Neuronal stem cell (in vitro differentiated cells): ENCODE results near the gene CD99.
"Not testable (repeated sequence)": the region's sequence is repeated elsewhere in the genome, so short reads cannot be mapped to it uniquely, and the experiment has no call there.

Experiments
- DNase-seq: peaks from one replicate; pipeline ENCODE4 v3.0.0-alpha.2; 2013; ENCODE audit warnings: low spot score
- H2AFZ ChIP-seq: one replicate; pipeline ENCODE4 v1.6.1; 2013; ENCODE audit warnings: mild to moderate bottlenecking, low read length, inconsistent platforms
- H2AK5ac ChIP-seq: 2 replicates; pipeline ENCODE4 v1.6.1; 2013; ENCODE audit warnings: low read depth, mild to moderate bottlenecking, inconsistent platforms, low read length, moderate library complexity, mixed read lengths
- H2BK120ac ChIP-seq: 2 replicates; pipeline ENCODE4 v1.6.1; 2013; ENCODE audit warnings: low read depth, mild to moderate bottlenecking, inconsistent platforms, low read length, moderate library complexity, mixed read lengths
- H2BK12ac ChIP-seq: one replicate; pipeline ENCODE4 v1.6.1; 2013; ENCODE audit warnings: low read length, inconsistent platforms
- H2BK15ac ChIP-seq: 2 replicates; pipeline ENCODE4 v1.6.1; 2013; ENCODE audit warnings: mild to moderate bottlenecking, low read length, inconsistent platforms, mixed read lengths
- H2BK5ac ChIP-seq: one replicate; pipeline ENCODE4 v1.6.1; 2013; ENCODE audit warnings: inconsistent platforms, mild to moderate bottlenecking, low read length, moderate library complexity
- H3K14ac ChIP-seq: one replicate; pipeline ENCODE4 v1.6.1; 2013; ENCODE audit warnings: low read length, inconsistent platforms
- H3K18ac ChIP-seq: 2 replicates; pipeline ENCODE4 v1.6.1; 2013; ENCODE audit warnings: low read length, inconsistent platforms
- H3K23ac ChIP-seq: 2 replicates; pipeline ENCODE4 v1.6.1; 2013; ENCODE audit warnings: low read depth, mild to moderate bottlenecking, mixed read lengths, low read length, inconsistent platforms; ENCODE audit not compliant: poor library complexity
- H3K27ac ChIP-seq: replicated peaks from 3 replicates; pipeline ENCODE4 v1.5.1; 2013; ENCODE audit warnings: low read length, inconsistent platforms
- H3K27me3 ChIP-seq, 3 experiments: 2 replicates each; pipeline ENCODE4 v1.6.1; 2013; ENCODE audit warnings: low read length in 3 of 3, mild to moderate bottlenecking in 2 of 3, inconsistent platforms in 1 of 3, low read depth in 1 of 3, mixed read lengths in 1 of 3, moderate library complexity in 1 of 3; ENCODE audit not compliant: control insufficient read depth in 3 of 3, insufficient read depth in 3 of 3
- H3K36me3 ChIP-seq, 2 donors: replicated peaks in 1 of 2; 2 replicates each; pipeline ENCODE4 v1.6.1; 2013; ENCODE audit warnings: low read length in 2 of 2; ENCODE audit not compliant: control insufficient read depth in 2 of 2, insufficient read depth in 2 of 2
- H3K4ac ChIP-seq: 2 replicates; pipeline ENCODE4 v1.6.1; 2013; ENCODE audit warnings: inconsistent platforms, mild to moderate bottlenecking, low read length, moderate library complexity
- H3K4me1 ChIP-seq, 2 donors: 1 replicate in 1 of 2; 2 replicates in 1 of 2; pipeline ENCODE4 v1.6.1; 2013; ENCODE audit warnings: low read length in 2 of 2, low read depth in 1 of 2; ENCODE audit not compliant: control insufficient read depth in 2 of 2, insufficient read depth in 1 of 2
- H3K4me2 ChIP-seq: one replicate; pipeline ENCODE4 v1.6.1; 2013; ENCODE audit warnings: mild to moderate bottlenecking, low read length, inconsistent platforms; ENCODE audit not compliant: insufficient read depth, poor library complexity, severe bottlenecking
- H3K4me3 ChIP-seq, 2 donors: 2 replicates each; pipeline ENCODE4 v1.5.1; 2013; ENCODE audit warnings: low read length in 2 of 2, mild to moderate bottlenecking in 2 of 2, inconsistent platforms in 1 of 2, moderate library complexity in 1 of 2
- H3K79me1 ChIP-seq: one replicate; pipeline ENCODE4 v1.6.1; 2013; ENCODE audit warnings: low read depth, mild to moderate bottlenecking, inconsistent platforms, low read length, moderate library complexity
- H3K9ac ChIP-seq: one replicate; pipeline ENCODE4 v1.6.1; 2013; ENCODE audit warnings: mild to moderate bottlenecking, low read depth, low read length, inconsistent platforms; ENCODE audit not compliant: poor library complexity
- H3K9me3 ChIP-seq, 2 donors: replicated peaks in 1 of 2; 2 replicates each; pipeline versions ENCODE3 to v1.6.1; 2013; ENCODE audit warnings: low read length in 2 of 2, mild to moderate bottlenecking in 2 of 2, inconsistent platforms in 1 of 2, low read depth in 1 of 2, mixed read lengths in 1 of 2, moderate library complexity in 1 of 2; ENCODE audit not compliant: control insufficient read depth in 2 of 2, insufficient read depth in 1 of 2
- H4K8ac ChIP-seq: one replicate; pipeline ENCODE4 v1.6.1; 2013; ENCODE audit warnings: low read depth, mild to moderate bottlenecking, inconsistent platforms, low read length, moderate library complexity
- H4K91ac ChIP-seq: one replicate; pipeline ENCODE4 v1.6.1; 2013; ENCODE audit warnings: low read length, low read depth, mild to moderate bottlenecking, inconsistent platforms; ENCODE audit not compliant: poor library complexity
- WGBS, 2 donors: extraction: QIAGEN DNeasy Blood & Tissue Kit; methylation state at CpG; one replicate each; pipeline ENCODE4 v1.1.7; 2013; ENCODE audit warnings: missing lambda C conversion rate in 2 of 2, mixed read lengths in 1 of 2; ENCODE audit not compliant: insufficient read length in 2 of 2, insufficient replicate concordance in 1 of 2; ENCODE audit errors: extremely low coverage in 2 of 2; 5-methylcytosine and 5-hydroxymethylcytosine counted together

Gene CD99

DNA sequence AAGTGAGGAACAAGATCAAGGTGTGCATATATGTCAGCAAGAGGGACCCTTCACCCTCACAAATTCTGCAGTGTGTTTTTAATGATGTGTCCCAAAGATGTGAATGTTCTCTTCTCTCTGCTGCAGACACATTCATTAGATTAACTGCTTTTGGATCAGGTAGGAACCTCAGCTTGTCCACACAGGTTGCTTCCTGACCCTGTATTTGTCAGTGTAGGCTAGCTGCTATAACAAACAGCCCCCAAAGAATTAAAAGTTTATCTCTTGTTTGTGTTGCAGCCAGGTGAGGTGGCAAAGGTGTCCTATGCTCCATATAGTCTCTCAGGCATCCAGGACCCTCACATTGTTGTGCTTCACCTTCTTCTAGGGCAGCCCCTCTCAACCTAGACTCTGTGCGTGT is 78.5 kb downstream of the CD99 start:
- Histone ChIP-seq H3K18ac (no peak overlapping the region), H3K27ac (no peak overlapping the region), H3K9ac (no peak overlapping the region), H3K14ac (no peak overlapping the region), H3K4me2 (no peak overlapping the region), H2BK5ac (no peak overlapping the region), H3K4ac (no peak overlapping the region), H3K79me1 (no peaks in the 10 kb centered on the region), H3K23ac (no peak overlapping the region), H3K27me3 (no peaks in the 10 kb centered on the region), H3K4me3 (no peak overlapping the region), H2AFZ (no peak overlapping the region), H4K8ac (no peak overlapping the region), H3K9me3 (no peaks in the 10 kb centered on the region), H2BK15ac (no peak overlapping the region), H2BK12ac (no peak overlapping the region), H2AK5ac (no peak overlapping the region), H3K36me3 (no peaks in the 10 kb centered on the region), H2BK120ac (no peak overlapping the region), H4K91ac (no peak overlapping the region), H3K4me1 (peaks cover 0 to 8% of the 10 kb centered on the region in 2 donors)
- no peak for DNase-seq
- no CpG with 5 or more reads among the region's 1 CpG for WGBS, 2 donors

DNA sequence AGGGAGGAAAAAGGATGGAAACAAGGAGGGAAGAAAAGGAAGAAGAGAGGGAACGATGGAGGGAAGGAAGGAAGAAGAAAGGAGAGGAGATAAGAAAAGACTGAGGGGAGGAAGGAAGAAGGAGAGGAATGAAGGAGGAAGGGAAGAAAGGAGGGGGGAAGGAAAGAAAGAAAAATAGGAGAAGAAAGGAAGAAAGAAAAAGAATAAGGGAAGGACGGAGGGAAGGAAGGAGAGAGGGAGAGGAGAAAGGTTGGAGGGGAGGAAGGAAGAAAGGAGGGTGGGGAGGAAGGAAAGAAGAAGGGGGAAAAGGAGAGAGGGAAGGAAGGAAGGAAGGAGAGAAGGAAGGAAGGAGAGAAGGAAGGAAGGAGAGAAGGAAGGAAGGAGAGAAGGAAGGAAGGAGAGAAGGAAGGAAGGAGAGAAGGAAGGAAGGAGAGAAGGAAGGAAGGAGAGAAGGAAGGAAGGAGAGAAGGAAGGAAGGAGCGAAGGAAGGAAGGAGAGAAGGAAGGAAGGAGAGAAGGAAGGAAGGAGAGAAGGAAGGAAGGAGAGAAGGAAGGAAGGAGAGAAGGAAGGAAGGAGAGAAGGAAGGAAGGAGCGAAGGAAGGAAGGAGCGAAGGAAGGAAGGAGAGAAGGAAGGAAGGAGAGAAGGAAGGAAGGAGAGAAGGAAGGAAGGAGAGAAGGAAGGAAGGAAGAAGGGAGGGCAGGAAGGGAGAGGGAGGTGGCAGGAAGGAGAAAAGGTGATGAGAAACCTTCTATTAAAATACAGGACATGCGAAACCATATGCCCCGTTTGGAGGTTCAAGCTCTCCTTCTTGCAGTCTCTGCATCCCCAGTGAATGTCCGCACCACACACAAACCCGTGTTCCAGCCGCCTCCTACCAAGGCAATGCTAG is 82.3 kb downstream of the CD99 start:
- not testable (repeated sequence) for H2BK15ac ChIP-seq, DNase-seq, H3K79me1 ChIP-seq, H2AFZ ChIP-seq, H4K91ac ChIP-seq, H3K9ac ChIP-seq, H3K27me3 ChIP-seq, H3K27ac ChIP-seq, H3K36me3 ChIP-seq, H2AK5ac ChIP-seq, H3K4me1 ChIP-seq, H2BK12ac ChIP-seq, H4K8ac ChIP-seq, H3K23ac ChIP-seq, H3K4me3 ChIP-seq, H3K18ac ChIP-seq, H3K9me3 ChIP-seq, H3K4me2 ChIP-seq, H3K4ac ChIP-seq, H3K14ac ChIP-seq, H2BK5ac ChIP-seq, H2BK120ac ChIP-seq
- 94% methylated on average over 1 of the region's 10 CpGs; no CpG with 5 or more reads in 1 of the 2 donors for WGBS, 2 donors

DNA sequence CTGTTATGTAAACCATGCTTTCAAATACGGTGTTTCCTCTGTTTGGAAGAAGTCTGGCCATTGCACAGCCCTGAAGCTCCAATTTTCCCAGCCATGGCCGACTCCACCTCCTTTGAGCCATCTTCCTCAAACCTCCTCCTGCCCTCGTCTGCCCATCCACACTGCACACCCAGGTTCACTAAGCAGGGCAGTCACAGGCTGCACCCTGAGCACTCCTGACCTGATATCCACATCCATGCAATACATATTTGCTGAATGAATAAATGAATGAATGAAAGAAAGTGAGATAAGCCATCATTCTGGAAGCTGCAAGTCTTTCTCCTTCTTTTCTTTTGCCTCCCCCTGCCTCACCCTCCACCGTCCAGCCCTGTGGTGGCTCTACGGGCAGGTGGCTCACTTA is 83.0 kb downstream of the CD99 start:
- Histone ChIP-seq H2BK12ac (no peak overlapping the region), H2AK5ac (no peak overlapping the region), H3K4me3 (no peak overlapping the region), H3K4me2 (no peak overlapping the region), H3K23ac (no peak overlapping the region), H3K27ac (no peak overlapping the region), H2AFZ (no peak overlapping the region), H2BK120ac (no peak overlapping the region), H2BK15ac (no peak overlapping the region), H3K9ac (no peak overlapping the region), H3K18ac (no peak overlapping the region), H3K36me3 (no peaks in the 10 kb centered on the region), H4K91ac (no peak overlapping the region), H4K8ac (no peak overlapping the region), H3K79me1 (no peaks in the 10 kb centered on the region), H3K14ac (no peak overlapping the region), H3K27me3 (no peaks in the 10 kb centered on the region), H3K4me1 (no peaks in the 10 kb centered on the region), H2BK5ac (no peak overlapping the region), H3K9me3 (peaks cover 0 to 2% of the 10 kb centered on the region in 2 donors), H3K4ac (no peak overlapping the region)
- no peak for DNase-seq
- WGBS, 2 donors = no CpG with 5 or more reads among the region's 5 CpGs

- DNase-seq = no peak
- Histone ChIP-seq H3K27ac (no peak overlapping the region), H2AK5ac (no peak overlapping the region), H3K4me2 (no peak overlapping the region), H2BK12ac (no peak overlapping the region), H4K8ac (no peak overlapping the region), H2BK120ac (no peak overlapping the region), H4K91ac (no peak overlapping the region), H3K14ac (no peak overlapping the region), H2BK5ac (no peak overlapping the region), H2AFZ (no peak overlapping the region), H3K9me3 (peaks cover 0 to 2% of the 10 kb centered on the region in 2 donors), H3K27me3 (no peaks in the 10 kb centered on the region), H3K4ac (no peak overlapping the region), H3K9ac (no peak overlapping the region), H3K4me1 (no peaks in the 10 kb centered on the region), H3K36me3 (no peaks in the 10 kb centered on the region), H3K18ac (no peak overlapping the region), H3K23ac (no peak overlapping the region), H2BK15ac (no peak overlapping the region), H3K4me3 (no peak overlapping the region), H3K79me1 (no peaks in the 10 kb centered on the region)
- no CpG with 5 or more reads among the region's 3 CpGs for WGBS, 2 donors
Observed at GRCh38 chrX:2774776-2775175, 83.7 kb downstream of the CD99 start.
